HG02588 (cell line): ENCODE results near the gene PPP1R13B.
"Not testable (repeated sequence)": the region's sequence is repeated elsewhere in the genome, so short reads cannot be mapped to it uniquely, and the experiment has no call there.

Experiments
- ATAC-seq: cut with Tn5 transposase; IDR thresholded peaks from one replicate; pipeline ENCODE4 v1.9.1; 2021; ENCODE audit warnings: mild to moderate bottlenecking, moderate library complexity; ENCODE audit not compliant: unreplicated experiment

PPP1R13B gene

GRCh38 chr14:103802356-103802755 is 45.0 kb downstream of the PPP1R13B start:
- ATAC-seq = no peak

DNA sequence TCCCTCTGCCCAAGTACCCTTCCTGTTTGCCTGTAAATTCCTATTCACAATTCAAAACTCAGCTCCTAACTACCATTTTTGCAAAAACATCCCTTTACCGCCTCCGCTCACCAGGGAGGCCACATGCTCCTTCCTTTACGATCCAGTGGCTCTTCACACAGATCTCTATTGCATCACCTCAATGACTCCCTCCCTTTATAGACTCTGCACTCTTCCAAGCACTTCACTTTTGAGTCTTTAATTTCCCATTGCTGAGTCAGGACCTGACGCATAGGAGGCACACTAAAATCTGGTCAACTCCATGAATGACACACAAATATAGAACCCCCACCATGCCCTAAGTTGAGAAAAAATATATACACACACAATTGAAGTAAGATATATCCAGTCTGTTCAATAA is 45.9 kb downstream of the PPP1R13B start:
- no peak for ATAC-seq

DNA sequence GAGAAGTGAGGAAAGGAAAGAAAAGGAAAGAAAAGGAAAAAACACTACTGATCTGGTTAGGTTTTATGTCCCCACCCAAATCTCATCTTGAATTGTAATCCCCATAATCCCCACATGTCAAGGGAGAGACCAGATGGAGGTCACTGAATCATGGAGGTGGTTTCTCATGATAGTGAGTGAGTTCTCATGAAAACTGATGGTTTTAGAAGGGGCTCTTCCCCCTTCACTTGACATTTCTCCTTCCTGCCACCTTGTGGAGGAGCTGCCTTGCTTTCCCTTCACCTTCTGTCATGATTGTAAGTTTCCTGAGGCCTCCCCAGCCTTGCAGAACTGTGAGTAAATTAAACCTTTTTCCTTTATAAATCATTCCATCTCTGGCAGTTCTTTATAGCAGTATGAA is 54.2 kb downstream of the PPP1R13B start:
- not testable (repeated sequence) for ATAC-seq

GRCh38 chr14:103788086-103788485 is 59.3 kb downstream of the PPP1R13B start:
- no peak for ATAC-seq

DNA sequence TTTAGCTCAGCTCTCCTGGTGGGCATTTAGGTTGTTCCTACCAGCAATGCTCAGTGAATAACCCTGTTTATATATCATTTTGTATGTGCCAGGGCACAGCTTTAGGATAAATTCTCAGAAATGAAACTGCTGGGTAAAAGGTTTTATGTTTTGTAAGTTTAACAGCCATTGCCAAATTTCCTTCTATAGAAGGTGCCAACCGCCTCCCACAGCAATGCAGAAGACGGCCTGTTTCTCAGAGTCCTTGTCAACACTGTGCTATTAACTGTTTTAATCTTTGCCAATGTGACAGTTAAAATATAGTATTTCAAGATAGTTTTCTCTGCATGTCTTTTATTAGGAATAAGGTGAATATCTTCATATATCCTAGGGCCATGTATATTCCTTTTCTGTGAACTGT is 65.0 kb downstream of the PPP1R13B start:
- ATAC-seq = no peak

- not testable (repeated sequence) for ATAC-seq
Measured at GRCh38 chr14:103776319-103776718, 71.1 kb downstream of the PPP1R13B start.

- ATAC-seq = no peak
Measured at GRCh38 chr14:103775506-103775905, 71.9 kb downstream of the PPP1R13B start.

GRCh38 chr14:103773521-103773920 is 73.9 kb downstream of the PPP1R13B start:
- ATAC-seq = no peak

GRCh38 chr14:103772078-103772712 is 75.2 kb downstream of the PPP1R13B start:
- no peak for ATAC-seq

GRCh38 chr14:103770902-103771301 is 76.5 kb downstream of the PPP1R13B start:
- no peak for ATAC-seq

DNA sequence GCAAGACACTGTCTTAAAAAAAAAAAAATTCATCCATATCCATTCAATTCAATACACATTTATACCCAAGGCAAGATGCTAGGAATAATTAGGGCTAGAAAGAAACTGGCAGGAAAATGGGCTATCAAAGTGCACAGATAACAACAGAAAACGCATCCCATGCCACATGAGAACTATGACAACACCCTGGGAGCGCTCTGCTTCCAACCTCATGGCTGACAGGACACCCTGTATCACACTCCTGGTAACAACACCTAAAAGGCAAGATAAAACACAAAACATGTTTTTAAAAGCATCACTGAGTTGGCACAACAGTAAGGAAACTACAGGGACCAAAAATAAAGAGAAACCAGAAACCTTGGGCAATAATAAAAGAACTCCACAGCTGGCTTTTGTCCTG is 76.9 kb downstream of the PPP1R13B start:
- ATAC-seq = no peak

DNA sequence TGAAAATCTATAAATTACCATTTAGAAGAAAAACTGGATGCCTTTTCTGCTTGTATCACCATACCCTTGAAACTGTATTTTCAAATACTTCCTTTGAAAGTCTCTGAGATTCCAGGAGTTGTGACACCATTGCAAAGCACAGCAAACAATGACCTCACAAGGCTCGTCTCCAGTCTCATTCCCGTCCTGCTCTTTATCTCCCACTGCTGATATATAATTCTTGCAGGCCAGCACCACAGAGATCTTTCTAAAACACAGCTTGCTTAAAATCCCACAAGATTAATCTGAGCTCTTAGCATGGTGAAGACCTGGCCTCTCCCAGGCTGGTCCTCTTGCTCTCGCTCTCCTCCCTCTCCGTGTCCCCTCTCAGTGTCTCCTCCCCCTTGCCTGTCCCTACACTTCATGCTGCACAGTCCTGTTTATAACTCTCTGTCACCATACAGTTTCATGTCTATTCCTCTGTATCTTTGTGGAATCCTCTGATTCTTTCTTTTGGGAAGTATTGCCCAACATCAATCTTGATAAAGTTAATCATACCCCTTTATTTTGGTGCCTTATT is 80.0 kb downstream of the PPP1R13B start:
- no peak for ATAC-seq

DNA sequence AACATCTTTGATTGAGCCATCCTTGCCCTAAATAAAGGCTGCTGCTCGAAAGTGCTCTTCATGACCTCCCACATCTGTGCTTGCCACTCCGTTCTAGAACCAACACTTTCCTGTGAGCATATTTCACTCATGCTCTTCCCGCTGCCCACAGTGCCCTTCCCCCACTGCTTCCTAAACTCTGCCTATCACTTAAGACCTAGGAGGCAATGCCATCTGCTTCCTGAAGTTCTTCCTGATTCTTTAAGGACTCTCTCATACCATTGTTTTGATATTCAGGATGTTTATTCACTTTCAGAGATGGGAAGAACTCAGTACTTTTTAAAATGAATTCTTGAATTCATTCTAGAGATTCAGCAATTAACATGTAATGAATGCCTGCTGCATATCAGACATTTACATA is 81.8 kb downstream of the PPP1R13B start:
- ATAC-seq = no peak

- no peak for ATAC-seq
Measured at GRCh38 chr14:103763730-103764488, 83.5 kb downstream of the PPP1R13B start.

DNA sequence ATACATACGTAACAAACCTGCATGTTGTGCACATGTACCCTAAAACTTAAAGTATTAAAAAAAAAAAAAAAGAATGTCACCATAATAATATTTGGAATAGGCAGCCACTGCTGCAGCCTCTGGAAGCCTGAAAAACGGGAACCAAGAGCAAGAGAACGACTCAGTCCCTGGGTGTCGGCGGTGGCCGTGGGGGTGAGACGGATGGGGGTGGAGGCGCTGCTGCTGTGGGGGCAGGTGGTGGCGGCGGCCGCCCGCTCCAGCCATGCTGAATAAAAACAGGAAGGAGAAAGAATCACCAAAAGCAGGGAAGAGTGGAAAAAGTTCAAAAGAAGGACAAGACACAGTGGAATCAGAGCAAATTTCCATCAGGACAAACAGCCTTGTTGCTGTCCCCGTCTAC is 84.8 kb downstream of the PPP1R13B start:
- ATAC-seq = no peak

- ATAC-seq = no peak
Measured at GRCh38 chr14:103762036-103762435, 85.3 kb downstream of the PPP1R13B start.

GRCh38 chr14:103758059-103758776 is 89.2 kb downstream of the PPP1R13B start:
- ATAC-seq = no peak

- ATAC-seq = no peak
Measured at GRCh38 chr14:103755060-103755459, 92.3 kb downstream of the PPP1R13B start.

- ATAC-seq = no peak
Measured at GRCh38 chr14:103753774-103754173, 93.6 kb downstream of the PPP1R13B start.

DNA sequence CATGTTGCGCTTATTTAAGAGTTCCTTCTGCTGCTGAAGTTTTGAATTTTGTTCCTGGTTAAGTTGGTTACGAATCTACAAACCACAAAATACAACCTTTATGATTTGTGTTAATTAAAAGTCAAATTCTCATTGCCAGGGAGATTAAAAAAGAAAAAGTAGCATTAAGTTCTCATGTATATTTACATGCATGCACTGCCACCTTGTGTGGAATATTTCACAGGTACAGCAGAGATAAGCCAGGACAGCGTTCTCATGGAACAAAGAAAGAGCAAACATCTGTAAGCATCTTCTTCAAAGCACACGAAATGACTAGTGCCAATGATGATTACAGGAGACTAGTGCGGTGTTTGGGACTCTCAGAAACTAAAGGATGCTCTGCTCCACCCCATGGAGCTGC is 97.5 kb downstream of the PPP1R13B start:
- ATAC-seq = no peak

- no peak for ATAC-seq
Measured at GRCh38 chr14:103749452-103749851, 97.9 kb downstream of the PPP1R13B start.

GRCh38 chr14:103748534-103748857 is 98.9 kb downstream of the PPP1R13B start:
- no peak for ATAC-seq
